HEK293T (cell line): ENCODE results near the gene BRD8.
"Not testable (repeated sequence)": the region's sequence is repeated elsewhere in the genome, so short reads cannot be mapped to it uniquely, and the experiment has no call there.

Source experiments
- CTCF ChIA-PET: fragments of 350-600 bp; formaldehyde crosslinking; extraction: SDS; loops from one replicate; lab custom pipeline; 2021; ENCODE audit warnings: antibody characterized with exemption, inconsistent platforms; lab: Yijun Ruan, JAX
- POLR2A ChIA-PET: fragments of 350-600 bp; formaldehyde crosslinking; extraction: SDS; loops from one replicate; lab custom pipeline; 2020; ENCODE audit warnings: antibody characterized with exemption, inconsistent platforms; lab: Yijun Ruan, JAX
- DNase-seq: peaks from one replicate; pipeline ENCODE4 v3.0.0; 2012; ENCODE audit warnings: mixed read lengths; ENCODE audit errors: extremely low spot score
- ARNT ChIP-seq: fragments of 450-650 bp; IDR thresholded peaks from 2 replicates; pipeline ENCODE4 v1.6.1; 2017; ENCODE audit warnings: mild to moderate bottlenecking
- BHLHE40 ChIP-seq: fragments of 450-650 bp; IDR thresholded peaks from 2 replicates; pipeline ENCODE4 v1.6.1; 2016; ENCODE audit warnings: mild to moderate bottlenecking, moderate library complexity, borderline replicate concordance
- CTBP1 ChIP-seq: fragments of 450-650 bp; IDR thresholded peaks from 2 replicates; pipeline ENCODE4 v1.6.1; 2016; ENCODE audit warnings: borderline replicate concordance
- ELF4 ChIP-seq: fragments of 450-650 bp; IDR thresholded peaks from 2 replicates; pipeline ENCODE4 v1.6.1; 2017; ENCODE audit warnings: antibody characterized with exemption
- FOXA1 ChIP-seq: fragments of 450-650 bp; IDR thresholded peaks from 2 replicates; pipeline ENCODE4 v1.6.1; 2016; ENCODE audit warnings: mild to moderate bottlenecking
- FOXK2 ChIP-seq: fragments of 450-650 bp; IDR thresholded peaks from 2 replicates; pipeline ENCODE4 v1.6.1; 2016; ENCODE audit warnings: mild to moderate bottlenecking
- FOXM1 ChIP-seq: fragments of 450-650 bp; IDR thresholded peaks from 2 replicates; pipeline ENCODE4 v1.6.1; 2017; ENCODE audit warnings: mild to moderate bottlenecking, borderline replicate concordance
- HDGF ChIP-seq: fragments of 450-650 bp; IDR thresholded peaks from 2 replicates; pipeline ENCODE4 v1.6.1; 2017; ENCODE audit warnings: antibody characterized with exemption, borderline replicate concordance
- L3MBTL2 ChIP-seq: fragments of 450-650 bp; conservative IDR thresholded peaks from 2 replicates; pipeline ENCODE4 v1.6.1; 2016; ENCODE audit warnings: mild to moderate bottlenecking
- LEF1 ChIP-seq: fragments of 450-650 bp; IDR thresholded peaks from 2 replicates; pipeline ENCODE4 v1.6.1; 2017; ENCODE audit warnings: mild to moderate bottlenecking, borderline replicate concordance
- NFRKB ChIP-seq: fragments of 450-650 bp; IDR thresholded peaks from 2 replicates; pipeline ENCODE4 v1.6.1; 2016; ENCODE audit warnings: mild to moderate bottlenecking, moderate library complexity
- SP1 ChIP-seq: fragments of 450-650 bp; IDR thresholded peaks from 2 replicates; pipeline ENCODE4 v1.6.1; 2017
- SUZ12 ChIP-seq: fragments of 450-650 bp; IDR thresholded peaks from 2 replicates; pipeline ENCODE4 v1.6.1; 2016; ENCODE audit warnings: mild to moderate bottlenecking
- TARDBP ChIP-seq: fragments of 450-650 bp; IDR thresholded peaks from 2 replicates; pipeline ENCODE4 v1.6.1; 2016
- ZNF384 ChIP-seq: fragments of 450-650 bp; IDR thresholded peaks from 2 replicates; pipeline ENCODE4 v1.6.1; 2016
- TF ChIP-seq, protein P1 (sequence below): fragments of 450-650 bp; IDR thresholded peaks from 2 replicates; pipeline ENCODE4 v1.6.1; 2016

Gene BRD8

DNA sequence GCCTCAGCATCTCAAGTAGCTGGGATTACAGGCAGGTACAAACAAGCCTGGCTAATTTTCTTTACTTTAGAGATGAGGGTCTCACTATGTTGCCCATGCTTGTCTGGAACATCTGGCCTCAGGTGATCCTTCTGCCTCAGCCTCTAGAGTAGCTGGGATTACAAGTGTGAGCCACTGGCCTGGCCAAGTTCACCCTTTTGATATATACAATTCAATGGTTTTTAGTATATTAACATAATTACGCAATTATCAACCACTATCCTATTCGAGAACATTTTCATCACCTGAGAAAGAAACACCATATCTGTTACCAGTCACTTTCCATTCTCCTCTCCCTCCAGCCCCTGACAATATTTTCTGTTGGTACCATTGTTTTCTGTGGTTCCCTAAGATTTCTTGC is 38.4 kb upstream of the BRD8 start:
- DNase-seq = no peak
- ChIA-PET POLR2A (interaction anchor here (0.9 to 1.2 kb wide), 2 partner anchors 115 to 121 kb away, joined by 4 read pairs; partner anchors contain the start of genes CDC25C and FAM53C), CTCF (interaction anchor here (0.7 kb wide), 1 partner anchor 233 kb away, joined by 3 read pairs; no protein-coding TSS in a partner anchor)
- no peak for TF ChIP-seq NFRKB
- no peak for TF ChIP-seq SP1
- TF ChIP-seq FOXM1 = no peak
- TF ChIP-seq ZNF384 = no peak

DNA sequence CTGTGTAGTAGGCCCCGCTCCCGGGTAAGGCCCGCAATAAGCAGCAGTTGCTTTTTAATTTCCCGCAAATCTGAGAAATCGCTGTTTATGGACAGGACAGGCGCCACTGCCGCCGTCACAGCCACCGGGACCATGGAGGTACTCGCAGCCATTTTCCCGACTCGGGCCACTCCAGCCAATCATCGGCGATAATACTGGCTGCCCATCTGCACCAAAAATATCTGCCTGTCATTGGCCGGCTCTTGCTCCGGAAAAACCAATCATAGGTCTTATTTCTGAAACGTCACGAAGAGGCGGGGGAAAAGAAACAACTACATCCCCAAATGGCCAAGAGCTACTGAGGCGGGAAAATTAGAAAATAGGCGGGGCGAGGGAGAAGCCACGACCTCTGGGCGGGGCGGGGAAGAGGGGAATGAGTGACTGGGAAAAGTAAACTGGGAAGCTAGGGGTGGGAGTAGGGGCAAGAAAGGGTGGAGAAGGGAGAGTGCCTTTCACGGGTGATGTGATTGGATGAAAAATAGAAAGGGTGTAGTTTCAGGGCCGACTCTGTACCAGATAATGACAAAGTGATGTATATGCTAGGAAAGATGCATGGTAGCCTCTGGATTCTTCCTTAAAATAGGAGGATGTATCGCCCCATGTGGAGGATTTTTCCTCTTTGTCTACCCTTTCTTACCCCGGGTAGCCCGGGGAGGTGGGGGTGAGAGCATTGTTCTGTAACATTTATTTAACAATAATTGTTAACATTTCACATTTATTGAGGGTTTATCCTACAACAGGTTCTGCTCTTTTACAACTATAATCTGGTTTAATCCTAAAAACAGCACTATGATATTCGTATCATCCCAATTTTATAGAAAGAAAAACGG is 35.0 kb upstream of the BRD8 start, which contains the start of gene CDC23:
TSS of gene CDC23 (minus strand) at position 163 of the 869 bp plus-strand sequence. CDS start at position 152, 11 bp downstream.
- peak; percentile 95 for DNase-seq
- TF ChIP-seq ELF4 = peak; percentile 44; the same call in 1 of the 2 replicates
- peak; percentile 83; the same call in 1 of the 2 replicates for TF ChIP-seq FOXK2
- no peak for TF ChIP-seq TARDBP
- peak; percentile 28; the same call in 1 of the 2 replicates for TF ChIP-seq L3MBTL2
- TF ChIP-seq, protein P1, sequence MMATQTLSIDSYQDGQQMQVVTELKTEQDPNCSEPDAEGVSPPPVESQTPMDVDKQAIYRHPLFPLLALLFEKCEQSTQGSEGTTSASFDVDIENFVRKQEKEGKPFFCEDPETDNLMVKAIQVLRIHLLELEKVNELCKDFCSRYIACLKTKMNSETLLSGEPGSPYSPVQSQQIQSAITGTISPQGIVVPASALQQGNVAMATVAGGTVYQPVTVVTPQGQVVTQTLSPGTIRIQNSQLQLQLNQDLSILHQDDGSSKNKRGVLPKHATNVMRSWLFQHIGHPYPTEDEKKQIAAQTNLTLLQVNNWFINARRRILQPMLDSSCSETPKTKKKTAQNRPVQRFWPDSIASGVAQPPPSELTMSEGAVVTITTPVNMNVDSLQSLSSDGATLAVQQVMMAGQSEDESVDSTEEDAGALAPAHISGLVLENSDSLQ = peak; percentile 97
- TF ChIP-seq NFRKB = peak; percentile 71
- ChIA-PET POLR2A (interaction anchor here (0.7 to 2.9 kb wide), 39 partner anchors 10 to 370 kb away, joined by 3 to 31 read pairs (median 5); partner anchors contain the start of genes CDC25C, EGR1, ETF1 and FAM53C), CTCF (interaction anchor here (0.8 to 2.2 kb wide), 5 partner anchors 9 to 237 kb away, joined by 3 to 11 read pairs (median 6); partner anchors contain the start of gene KDM3B)

DNA sequence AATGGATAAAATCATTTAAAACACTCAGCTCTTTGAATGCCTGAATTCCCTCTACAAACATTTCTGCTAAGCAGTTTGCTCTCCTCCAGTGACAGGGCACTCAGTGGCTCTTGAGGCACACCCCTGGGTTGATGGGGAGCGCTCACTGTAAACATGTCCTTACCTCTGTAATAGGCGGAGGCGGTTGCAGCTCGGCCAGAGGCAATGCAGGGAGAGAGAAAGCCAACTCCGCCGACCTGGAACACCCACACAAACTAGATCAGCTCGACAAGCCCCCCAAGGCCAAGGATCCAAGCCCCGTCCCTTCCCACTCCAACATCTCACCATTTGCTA is 34.4 kb upstream of the BRD8 start:
- ChIA-PET CTCF (interaction anchor here (1.8 to 2.2 kb wide), 3 partner anchors 10 to 237 kb away, joined by 6 to 11 read pairs (median 6); no protein-coding TSS in a partner anchor), POLR2A (interaction anchor here (0.7 to 2.9 kb wide), 31 partner anchors 11 to 369 kb away, joined by 3 to 31 read pairs (median 6); partner anchors contain the start of genes CDC25C, FAM53C, GFRA3 and KIF20A)
- DNase-seq = peak; percentile 21
- TF ChIP-seq ELF4 (no peak), CTBP1 (no peak), SP1 (no peak), FOXK2 (no peak), FOXA1 (no peak), ZNF384 (no peak), HDGF (no peak), LEF1 (no peak)

DNA sequence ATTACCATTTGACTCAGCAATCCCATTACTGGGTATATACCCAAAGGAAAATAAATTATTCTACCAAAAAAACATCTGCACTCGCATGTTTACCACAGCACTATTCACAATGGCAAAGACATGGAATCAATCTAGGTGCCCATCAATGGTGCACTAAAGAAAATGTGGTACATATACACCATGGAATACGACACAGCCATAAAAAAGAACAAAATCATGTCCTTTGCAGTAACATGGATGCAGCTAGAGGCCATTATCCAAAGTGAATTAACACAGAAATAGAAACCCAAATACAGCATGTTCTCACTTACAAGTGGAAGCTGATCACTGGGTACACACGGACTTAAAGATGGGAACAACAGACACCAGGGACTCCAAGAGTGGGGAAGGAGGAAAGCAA is 32.6 kb upstream of the BRD8 start:
- no peak for DNase-seq

DNA sequence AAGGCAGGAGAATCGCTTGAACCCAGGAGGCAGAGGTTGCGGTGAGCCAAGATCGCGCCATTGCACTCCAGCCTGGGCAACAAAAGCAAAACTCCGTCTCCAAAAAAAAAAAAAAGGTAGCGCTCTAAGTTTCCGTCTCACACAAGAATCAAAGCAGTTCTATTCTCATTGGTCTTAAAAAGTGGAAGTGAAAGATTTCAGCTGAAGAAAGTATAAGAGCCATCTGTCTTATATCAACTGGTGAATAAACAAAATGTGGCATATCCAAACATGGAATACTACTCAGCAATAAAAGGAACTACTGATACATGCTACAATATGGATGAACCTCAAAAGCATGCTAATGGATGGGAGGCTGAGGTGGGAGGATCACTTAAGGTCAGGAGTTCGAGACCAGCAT is 15.4 kb upstream of the BRD8 start:
- DNase-seq, POLR2A ChIA-PET: not testable (repeated sequence)
- CTCF ChIA-PET = interaction anchor here (0.6 kb wide), 1 partner anchor 553 kb away, joined by 3 read pairs; no protein-coding TSS in a partner anchor

More for the DNA sequence above, 32.6 kb upstream of the BRD8 start:
- CTCF ChIA-PET = interaction anchor here (1.0 kb wide), 1 partner anchor 32 kb away, joined by 3 read pairs; the partner anchor contains the start of gene KIF20A
- TF ChIP-seq SP1 = no peak
- POLR2A ChIA-PET = no interaction called here

DNA sequence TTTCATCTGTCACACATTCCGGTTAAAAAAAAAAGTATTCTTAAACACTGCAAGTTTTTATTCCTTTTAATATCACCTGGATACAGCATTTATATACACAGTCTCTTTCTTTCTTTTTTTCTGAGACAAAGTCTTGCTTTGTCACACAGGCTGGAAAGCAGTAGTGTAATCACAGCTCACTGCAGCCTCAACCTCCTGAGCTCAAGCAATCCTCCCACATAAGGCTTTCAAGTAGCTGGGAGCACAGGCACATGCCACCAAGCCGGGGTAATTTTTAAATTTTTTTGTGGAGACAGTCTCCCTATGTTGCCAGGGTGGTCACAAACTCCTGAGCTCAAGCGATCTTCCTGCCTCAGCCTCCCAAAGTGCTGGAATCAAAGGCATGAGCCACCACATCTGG is 14.4 kb upstream of the BRD8 start:
- ChIA-PET POLR2A (no interaction called here), CTCF (interaction anchor here (0.6 kb wide), 1 partner anchor 1554 kb away, joined by 3 read pairs; no protein-coding TSS in a partner anchor)
- TF ChIP-seq FOXM1 = no peak
- TF ChIP-seq, protein P1 = no peak
- TF ChIP-seq SP1 = no peak
- no peak for TF ChIP-seq FOXK2
- TF ChIP-seq L3MBTL2 = no peak
- TF ChIP-seq ARNT = no peak
- no peak for TF ChIP-seq SUZ12
- TF ChIP-seq HDGF = no peak
- TF ChIP-seq BHLHE40 = no peak
- DNase-seq = no peak

DNA sequence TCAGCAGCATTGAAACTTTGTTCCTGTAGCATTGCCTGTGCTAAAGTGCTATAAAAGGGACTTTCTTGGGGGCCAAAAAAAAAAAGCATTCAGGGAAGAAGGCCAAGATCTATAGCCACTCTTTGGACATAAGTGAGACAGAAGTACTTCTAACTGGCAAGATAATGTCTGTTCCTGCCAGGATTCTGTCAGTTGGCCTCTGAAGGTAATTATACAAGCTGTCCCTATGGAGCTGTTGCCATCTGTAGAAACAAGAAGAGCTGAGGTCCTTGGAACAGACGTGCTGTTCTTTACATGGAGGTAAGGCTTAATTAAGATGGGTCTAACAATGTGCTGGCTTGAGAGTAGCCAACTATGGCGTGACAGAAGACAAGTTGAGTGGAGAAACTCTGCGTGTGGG is 10.2 kb upstream of the BRD8 start:
- ChIA-PET POLR2A (interaction anchor here (2.6 to 4.9 kb wide), 2 partner anchors 10 to 24 kb away, joined by 14 to 20 read pairs; partner anchors contain the start of genes BRD8, CDC23 and KIF20A), CTCF (interaction anchor here (0.7 to 0.9 kb wide), 2 partner anchors 164 to 320 kb away, joined by 3 read pairs; partner anchors contain the start of gene KDM3B)
- TF ChIP-seq FOXA1 = no peak
- TF ChIP-seq, protein P1 = no peak
- TF ChIP-seq ZNF384 = no peak
- TF ChIP-seq SP1 = no peak
- no peak for TF ChIP-seq FOXM1
- TF ChIP-seq LEF1 = no peak
- no peak for TF ChIP-seq L3MBTL2
- no peak for DNase-seq
